ENCODE data around the gene EXOC3L1. TPM values are rescaled to one million over a fixed set of nuclear protein-coding genes. Genes with fewer than 3 reads are reported as not detected.

EXOC3L1 gene
- total and polyA plus RNA-seq, 4 donors = 9.7 to 16.5 (median 12.0) TPM

- DNase-seq (no peak), ATAC-seq (ENCODE audit: insufficient read depth, low FRiP score) (no peak)
- no peak overlapping the region for H3K27ac ChIP-seq (ENCODE audit: low read depth in 1 of 2, low read length in 1 of 2)
- 87 to 93% methylated on average over 16 of the region's 16 CpGs for WGBS, 2 donors
- no peaks in the 10 kb centered on the region for H3K27me3 ChIP-seq (ENCODE audit: control insufficient read depth in 3 of 3, insufficient read depth in 3 of 3, low read length in 2 of 3)
- no peak for TF ChIP-seq CTCF (IDR thresholded peaks at IDR 0.05; ENCODE audit: control extremely low read depth, extremely low read depth)
- H3K9ac ChIP-seq (ENCODE audit: insufficient read depth in 1 of 2, low read length in 2 of 2) = no peak overlapping the region
- H3K36me3 ChIP-seq (ENCODE audit: control insufficient read depth in 4 of 4, insufficient read depth in 4 of 4, low read length in 4 of 4) = peaks cover 3 to 62% (median 58%) of the 10 kb centered on the region in 4 donors
- peaks cover 6 to 26% (median 22%) of the 10 kb centered on the region in 5 donors for H3K4me1 ChIP-seq (ENCODE audit: control insufficient read depth in 5 of 5, insufficient read depth in 5 of 5, low read length in 5 of 5)
- H3K4me3 ChIP-seq = no peak overlapping the region
- no peaks in the 10 kb centered on the region for H3K9me3 ChIP-seq (ENCODE audit: control insufficient read depth in 4 of 4, insufficient read depth in 3 of 4, low read length in 3 of 4)
These were observed 47.7 kb upstream of the EXOC3L1 start for GRCh38 chr16:67237396-67238277.

- Histone ChIP-seq H3K36me3 (ENCODE audit: control insufficient read depth in 4 of 4, insufficient read depth in 4 of 4, low read length in 4 of 4) (peaks cover 3 to 64% (median 58%) of the 10 kb centered on the region in 4 donors), H3K27me3 (ENCODE audit: control insufficient read depth in 3 of 3, insufficient read depth in 3 of 3, low read length in 2 of 3) (no peaks in the 10 kb centered on the region), H3K9ac (ENCODE audit: insufficient read depth in 1 of 2, low read length in 2 of 2) (no peak overlapping the region), H3K4me3 (no peak overlapping the region), H3K9me3 (ENCODE audit: control insufficient read depth in 4 of 4, insufficient read depth in 3 of 4, low read length in 3 of 4) (no peaks in the 10 kb centered on the region), H3K27ac (ENCODE audit: low read depth in 1 of 2, low read length in 1 of 2) (no peak overlapping the region), H3K4me1 (ENCODE audit: control insufficient read depth in 5 of 5, insufficient read depth in 5 of 5, low read length in 5 of 5) (peaks cover 6 to 18% (median 15%) of the 10 kb centered on the region in 5 donors)
- TF ChIP-seq CTCF (IDR thresholded peaks at IDR 0.05; ENCODE audit: control extremely low read depth, extremely low read depth) = no peak
- ATAC-seq (ENCODE audit: insufficient read depth, low FRiP score) (no peak), DNase-seq (peak in 1 of 3 donors; percentile 58)
- WGBS, 2 donors = 89 to 94% methylated on average over 41 to 50 of the region's 50 CpGs
These were observed 46.8 kb upstream of the EXOC3L1 start for GRCh38 chr16:67236563-67237395.

GRCh38 chr16:67235816-67236562 is 46.1 kb upstream of the EXOC3L1 start:
- 82 to 85% methylated on average over 17 of the region's 17 CpGs for WGBS, 2 donors
- ATAC-seq (ENCODE audit: insufficient read depth, low FRiP score) = no peak
- Histone ChIP-seq H3K36me3 (ENCODE audit: control insufficient read depth in 4 of 4, insufficient read depth in 4 of 4, low read length in 4 of 4) (peaks cover 3 to 68% (median 64%) of the 10 kb centered on the region in 4 donors), H3K27ac (ENCODE audit: low read depth in 1 of 2, low read length in 1 of 2) (no peak overlapping the region), H3K4me3 (no peak overlapping the region), H3K27me3 (ENCODE audit: control insufficient read depth in 3 of 3, insufficient read depth in 3 of 3, low read length in 2 of 3) (no peaks in the 10 kb centered on the region), H3K9me3 (ENCODE audit: control insufficient read depth in 4 of 4, insufficient read depth in 3 of 4, low read length in 3 of 4) (no peaks in the 10 kb centered on the region), H3K4me1 (ENCODE audit: control insufficient read depth in 5 of 5, insufficient read depth in 5 of 5, low read length in 5 of 5) (peaks cover 6 to 10% (median 7%) of the 10 kb centered on the region in 5 donors), H3K9ac (ENCODE audit: insufficient read depth in 1 of 2, low read length in 2 of 2) (no peak overlapping the region)
- DNase-seq = no peak
- TF ChIP-seq CTCF (IDR thresholded peaks at IDR 0.05; ENCODE audit: control extremely low read depth, extremely low read depth) = no peak

All from lung (tissue), 12 donors.